OCI-LY3 (cell line): Measurements from ENCODE around the gene RXRA.

Experiments used
- H2AFZ ChIP-seq: fragments of 200-600, 300-600 bp; shearing (Covaris generic); 2 replicates; pipeline ENCODE4 v1.6.0; 2014; ENCODE audit warnings: antibody characterized with exemption, low read depth, low read length
- H3K27ac ChIP-seq: fragments of 200-600, 300-600 bp; sonication (generic); 2 replicates; pipeline ENCODE4 v1.5.1; 2014; ENCODE audit warnings: mild to moderate bottlenecking, low read length, moderate library complexity, mixed read lengths
- H3K27me3 ChIP-seq: fragments of 200-600, 300-600 bp; sonication (generic); 2 replicates; pipeline ENCODE4 v1.6.1; 2014; ENCODE audit warnings: low read depth, low read length, mixed read lengths
- H3K36me3 ChIP-seq: fragments of 200-600, 300-600 bp; sonication (generic); replicated peaks from 2 replicates; pipeline ENCODE3; 2014; ENCODE audit warnings: low read depth, low read length, mixed read lengths
- H3K4me1 ChIP-seq: fragments of 300-600, 200-600 bp; sonication (generic); 2 replicates; pipeline ENCODE4 v1.6.1; 2014; ENCODE audit warnings: low read length, mixed read lengths
- H3K4me2 ChIP-seq: fragments of 200-600, 300-600 bp; sonication (generic); 2 replicates; pipeline ENCODE4 v1.6.1; 2014; ENCODE audit warnings: low read length, mixed read lengths
- H3K4me3 ChIP-seq: fragments of 300-600, 200-600 bp; sonication (generic); 2 replicates; pipeline ENCODE4 v1.5.1; 2014; ENCODE audit warnings: antibody characterized with exemption, mild to moderate bottlenecking, low read length, moderate library complexity
- H3K79me2 ChIP-seq: fragments of 300-600, 200-600 bp; shearing (Covaris generic); 2 replicates; pipeline ENCODE4 v1.6.1; 2014; ENCODE audit warnings: mild to moderate bottlenecking, low read length, mixed read lengths
- H3K9ac ChIP-seq: fragments of 300-600, 200-600 bp; shearing (Covaris generic); 2 replicates; pipeline ENCODE4 v1.6.0; 2014; ENCODE audit warnings: mild to moderate bottlenecking, low read length, moderate library complexity
- H3K9me3 ChIP-seq: fragments of 200-600, 300-600 bp; shearing (Covaris generic); 2 replicates; pipeline ENCODE4 v1.6.1; 2014; ENCODE audit warnings: low read length, mixed read lengths; ENCODE audit not compliant: insufficient read depth
- H4K20me1 ChIP-seq: fragments of 200-600, 300-600 bp; sonication (generic); 2 replicates; pipeline ENCODE4 v1.6.1; 2016; ENCODE audit warnings: low read length, mixed read lengths; ENCODE audit not compliant: insufficient read depth
- EZH2phosphoT487 ChIP-seq: fragments of 200-600 bp; shearing (Covaris generic); IDR thresholded peaks from 2 replicates; pipeline ENCODE4 v1.6.1; 2018; ENCODE audit warnings: antibody characterized with exemption, mixed run types, low read depth
- TF ChIP-seq, protein P1 (sequence below): fragments of 200-600, 300-600 bp; sonication (generic); IDR thresholded peaks from 2 replicates; pipeline ENCODE4 v1.5.1; 2014; ENCODE audit warnings: antibody characterized with exemption, low read length, low read depth

Gene RXRA

DNA sequence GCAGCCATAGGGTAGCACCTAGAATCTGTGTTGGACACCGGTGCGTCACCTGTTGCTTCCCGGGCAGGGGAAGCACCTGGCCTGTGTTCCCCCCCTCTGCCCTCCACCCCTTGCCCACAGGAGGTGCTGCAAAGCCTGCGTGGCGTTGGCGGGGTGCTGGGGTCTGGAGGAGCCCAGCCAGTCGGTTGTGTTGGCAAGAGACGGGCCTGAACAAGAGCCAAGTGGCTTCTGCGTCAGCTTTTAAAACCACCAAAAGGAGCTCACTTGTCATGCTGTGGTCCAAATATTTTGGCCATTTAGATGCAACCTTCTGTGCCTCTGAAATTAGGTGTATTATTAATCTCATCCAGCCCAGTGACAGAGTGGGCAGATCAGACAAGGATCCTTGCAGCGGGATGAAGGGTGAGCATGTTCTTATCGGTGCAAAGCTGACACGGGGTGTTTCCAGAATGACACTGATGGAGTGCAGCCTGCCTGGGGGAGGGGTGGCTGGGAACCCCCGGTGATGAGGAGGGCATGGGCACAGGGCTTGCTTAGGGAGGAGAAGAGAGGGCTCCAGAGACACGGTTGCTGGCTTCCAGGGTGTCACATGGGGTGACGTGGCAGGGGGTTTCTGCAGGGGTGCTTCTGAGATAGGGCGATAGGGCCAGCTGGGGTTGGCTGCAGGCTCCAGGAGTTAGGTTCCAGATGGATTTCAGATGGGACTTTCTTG, 9.7 kb upstream of the RXRA start:
- H4K20me1 ChIP-seq, result no peaks in the 10 kb centered on the region
- H3K4me1 ChIP-seq, result peaks cover 12% of the 10 kb centered on the region
- H3K79me2 ChIP-seq, result no peaks in the 10 kb centered on the region
- H3K9me3 ChIP-seq, result no peaks in the 10 kb centered on the region
- H2AFZ ChIP-seq, result no peak overlapping the region
- H3K27ac ChIP-seq, result no peak overlapping the region
- H3K4me2 ChIP-seq, result no peak overlapping the region
- H3K9ac ChIP-seq, result no peak overlapping the region
- H3K36me3 ChIP-seq, result no peaks in the 10 kb centered on the region
- H3K4me3 ChIP-seq, result no peak overlapping the region
- peaks cover 13% of the 10 kb centered on the region; the same call in 1 of the 2 replicates for H3K27me3 ChIP-seq
- TF ChIP-seq, protein P1, sequence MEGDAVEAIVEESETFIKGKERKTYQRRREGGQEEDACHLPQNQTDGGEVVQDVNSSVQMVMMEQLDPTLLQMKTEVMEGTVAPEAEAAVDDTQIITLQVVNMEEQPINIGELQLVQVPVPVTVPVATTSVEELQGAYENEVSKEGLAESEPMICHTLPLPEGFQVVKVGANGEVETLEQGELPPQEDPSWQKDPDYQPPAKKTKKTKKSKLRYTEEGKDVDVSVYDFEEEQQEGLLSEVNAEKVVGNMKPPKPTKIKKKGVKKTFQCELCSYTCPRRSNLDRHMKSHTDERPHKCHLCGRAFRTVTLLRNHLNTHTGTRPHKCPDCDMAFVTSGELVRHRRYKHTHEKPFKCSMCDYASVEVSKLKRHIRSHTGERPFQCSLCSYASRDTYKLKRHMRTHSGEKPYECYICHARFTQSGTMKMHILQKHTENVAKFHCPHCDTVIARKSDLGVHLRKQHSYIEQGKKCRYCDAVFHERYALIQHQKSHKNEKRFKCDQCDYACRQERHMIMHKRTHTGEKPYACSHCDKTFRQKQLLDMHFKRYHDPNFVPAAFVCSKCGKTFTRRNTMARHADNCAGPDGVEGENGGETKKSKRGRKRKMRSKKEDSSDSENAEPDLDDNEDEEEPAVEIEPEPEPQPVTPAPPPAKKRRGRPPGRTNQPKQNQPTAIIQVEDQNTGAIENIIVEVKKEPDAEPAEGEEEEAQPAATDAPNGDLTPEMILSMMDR, result no peak
- TF ChIP-seq EZH2phosphoT487, result no peak

DNA sequence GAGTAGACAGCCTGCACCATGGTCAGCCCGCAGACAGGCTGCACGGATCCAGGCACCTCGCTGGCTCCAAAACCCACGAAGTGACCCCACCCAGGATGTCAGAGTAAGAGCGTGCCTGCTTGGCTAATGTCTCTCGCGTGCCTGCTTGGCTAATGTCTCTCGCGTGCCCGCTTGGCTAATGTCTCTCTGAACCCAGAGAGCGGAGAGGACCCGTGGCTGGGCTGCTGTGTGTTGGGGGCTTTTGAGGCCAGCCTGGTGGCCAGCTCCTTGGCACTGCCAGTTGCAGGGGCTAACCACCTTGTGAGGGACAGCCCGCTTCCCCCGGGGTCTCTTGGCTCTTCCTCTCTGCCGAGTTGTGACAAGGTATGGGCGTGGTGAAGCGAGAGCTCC, 8.9 kb upstream of the RXRA start:
- H3K9ac ChIP-seq, result no peak overlapping the region
- no peaks in the 10 kb centered on the region for H4K20me1 ChIP-seq
- TF ChIP-seq EZH2phosphoT487, result no peak

DNA sequence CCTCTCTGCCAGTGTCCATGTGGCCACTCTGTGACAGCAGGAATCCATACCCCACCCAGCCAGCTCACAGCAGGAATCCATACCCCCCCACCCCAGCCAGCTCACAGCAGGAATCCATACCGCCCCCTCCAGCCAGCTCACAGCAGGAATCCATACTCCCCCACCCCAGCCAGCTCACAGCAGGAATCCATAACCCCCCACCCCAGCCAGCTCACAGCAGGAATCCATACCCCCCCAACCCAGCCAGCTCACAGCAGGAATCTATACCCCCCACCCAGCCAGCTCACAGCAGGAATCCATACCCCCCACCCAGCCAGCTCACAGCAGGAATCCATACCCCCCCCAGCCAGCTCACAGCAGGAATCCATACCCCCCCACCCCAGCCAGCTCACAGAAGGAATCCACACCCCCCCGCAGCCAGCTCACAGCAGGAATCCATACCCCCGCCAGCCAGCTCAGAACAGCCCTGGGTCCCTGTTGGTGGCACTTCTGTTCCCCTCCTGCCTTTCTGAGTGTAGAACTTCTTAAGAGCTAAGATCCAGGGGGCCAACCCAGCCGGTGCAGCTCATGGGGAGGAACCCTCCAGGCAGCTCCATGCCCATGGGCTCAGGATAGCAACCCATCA, 8.4 kb upstream of the RXRA start:
- Histone ChIP-seq H3K4me1 (peaks cover 17% of the 10 kb centered on the region), H3K4me3 (no peak overlapping the region), H3K79me2 (no peaks in the 10 kb centered on the region), H3K27me3 (peaks cover 22% of the 10 kb centered on the region), H4K20me1 (no peaks in the 10 kb centered on the region), H3K27ac (no peak overlapping the region), H3K9ac (no peak overlapping the region), H2AFZ (no peak overlapping the region), H3K4me2 (no peak overlapping the region), H3K9me3 (no peaks in the 10 kb centered on the region), H3K36me3 (no peaks in the 10 kb centered on the region)
- TF ChIP-seq, protein P1, result no peak
- no peak for TF ChIP-seq EZH2phosphoT487

More for the DNA sequence above, 8.9 kb upstream of the RXRA start:
- Histone ChIP-seq H3K4me1 (peaks cover 12% of the 10 kb centered on the region), H3K4me3 (no peak overlapping the region), H3K9me3 (no peaks in the 10 kb centered on the region), H3K79me2 (no peaks in the 10 kb centered on the region), H3K36me3 (no peaks in the 10 kb centered on the region), H3K27ac (no peak overlapping the region), H3K4me2 (no peak overlapping the region), H3K27me3 (peaks cover 17% of the 10 kb centered on the region; the same call in 1 of the 2 replicates), H2AFZ (no peak overlapping the region)

DNA sequence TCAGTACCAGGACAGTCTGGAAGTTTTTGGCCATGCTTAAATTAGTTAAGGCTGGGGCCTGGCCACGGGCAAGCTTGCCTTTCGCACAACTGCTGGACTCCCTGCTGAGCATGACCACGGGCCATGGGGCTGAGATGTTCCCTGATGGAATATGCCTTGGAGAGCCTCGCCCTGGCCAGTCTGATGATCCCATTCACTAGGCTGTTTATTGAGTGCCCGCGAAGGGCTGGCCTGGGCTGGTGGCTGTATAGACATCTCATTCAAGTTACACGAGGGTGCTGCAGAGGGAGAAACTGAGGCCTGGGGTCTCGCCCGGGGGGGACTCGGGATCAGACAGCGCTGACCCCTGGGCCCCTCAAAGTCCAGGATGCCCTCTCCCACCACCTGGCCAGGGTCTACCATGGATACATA, 7.8 kb upstream of the RXRA start:
- Histone ChIP-seq H4K20me1 (no peaks in the 10 kb centered on the region), H3K9ac (no peak overlapping the region), H3K27ac (no peak overlapping the region), H3K4me1 (peaks cover 20% of the 10 kb centered on the region), H2AFZ (no peak overlapping the region), H3K27me3 (peaks cover 27% of the 10 kb centered on the region), H3K79me2 (no peaks in the 10 kb centered on the region), H3K4me3 (no peak overlapping the region), H3K4me2 (no peak overlapping the region), H3K9me3 (no peaks in the 10 kb centered on the region), H3K36me3 (no peaks in the 10 kb centered on the region)
- TF ChIP-seq, protein P1, result no peak
- TF ChIP-seq EZH2phosphoT487, result no peak
